CD4-positive, alpha-beta T cell treated with Interleukin-17A for 4 hours (primary cell): ENCODE measurements around the gene CYSTM1.

Experiments used
- DNase-seq: peaks from one replicate; pipeline ENCODE4 v3.0.0-alpha.2; 2020; ENCODE audit warnings: mixed read lengths

Gene CYSTM1, protein sequence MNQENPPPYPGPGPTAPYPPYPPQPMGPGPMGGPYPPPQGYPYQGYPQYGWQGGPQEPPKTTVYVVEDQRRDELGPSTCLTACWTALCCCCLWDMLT

DNA sequence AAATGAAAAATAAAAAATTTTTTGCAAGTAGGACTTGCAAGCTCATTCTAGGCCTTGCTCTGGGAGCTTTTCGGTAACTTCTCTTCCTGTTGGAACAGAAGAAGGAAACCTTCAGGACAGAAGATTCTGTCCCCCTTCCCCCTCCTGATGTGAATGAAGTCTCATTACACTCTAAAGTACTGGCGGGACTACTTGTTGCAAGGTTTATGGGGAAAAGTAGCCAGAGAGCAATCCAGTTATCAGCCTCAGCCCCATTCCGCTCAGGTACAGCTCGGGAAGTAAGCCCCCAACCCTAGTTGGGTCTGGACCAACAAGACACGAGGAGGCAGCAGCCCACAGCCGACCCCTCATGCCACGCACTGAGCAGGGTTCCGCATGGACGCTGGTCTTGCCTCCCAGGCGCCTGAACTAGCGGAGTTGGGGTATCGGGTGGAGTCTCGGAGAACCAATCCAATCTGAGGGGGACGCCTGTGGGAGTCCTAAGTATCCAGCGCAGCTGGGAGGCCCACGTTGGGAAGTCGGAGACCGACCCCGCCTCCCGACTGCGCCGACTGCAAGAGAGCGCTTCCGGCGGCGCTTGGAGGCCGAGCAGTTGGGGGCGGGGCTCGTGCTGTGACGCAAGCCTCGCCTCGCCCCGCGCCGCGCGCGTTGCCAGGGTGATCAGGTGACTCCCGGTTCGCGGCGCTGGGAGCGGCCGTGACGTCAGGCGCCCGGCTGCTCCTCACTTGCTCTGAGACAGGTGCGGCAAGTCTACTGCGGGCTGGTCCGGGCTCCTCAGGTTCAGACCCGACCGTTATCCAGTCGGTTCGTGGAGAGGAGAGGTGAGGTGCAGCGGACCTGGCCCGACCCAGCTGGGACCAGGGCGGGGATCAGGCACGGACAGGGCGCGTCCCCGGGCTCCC is at the start of gene CYSTM1:
Gene CYSTM1, plus strand, starts transcription at position 724 of the 902 bp plus-strand sequence. CDS start 19,278 bp downstream, outside the sequence.
- peak; percentile 98 for DNase-seq

DNA sequence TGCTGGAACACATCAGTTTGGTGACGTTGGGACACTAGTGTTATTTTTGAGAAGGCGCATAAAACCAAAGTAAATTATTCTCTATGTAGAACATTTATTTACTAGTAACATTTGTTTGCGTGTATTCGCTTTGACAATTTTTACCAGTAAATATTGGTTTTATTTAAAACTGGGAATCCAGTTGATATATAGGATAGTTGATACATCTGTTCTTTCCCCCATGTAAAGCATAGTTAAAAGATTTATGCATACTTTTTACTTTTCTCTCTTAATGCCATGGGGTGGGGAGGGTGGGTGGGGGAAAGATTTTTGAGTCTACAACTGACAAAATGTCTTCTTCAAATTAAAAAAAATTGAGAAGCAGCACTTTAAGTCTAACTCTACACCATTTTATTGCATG is 49.4 kb upstream of the CYSTM1 start, which contains the start of gene IGIP:
Gene IGIP, plus strand, starts transcription at position 301 of the 400 bp plus-strand sequence. CDS start 2,540 bp downstream, outside the sequence.
- DNase-seq = no peak

DNA sequence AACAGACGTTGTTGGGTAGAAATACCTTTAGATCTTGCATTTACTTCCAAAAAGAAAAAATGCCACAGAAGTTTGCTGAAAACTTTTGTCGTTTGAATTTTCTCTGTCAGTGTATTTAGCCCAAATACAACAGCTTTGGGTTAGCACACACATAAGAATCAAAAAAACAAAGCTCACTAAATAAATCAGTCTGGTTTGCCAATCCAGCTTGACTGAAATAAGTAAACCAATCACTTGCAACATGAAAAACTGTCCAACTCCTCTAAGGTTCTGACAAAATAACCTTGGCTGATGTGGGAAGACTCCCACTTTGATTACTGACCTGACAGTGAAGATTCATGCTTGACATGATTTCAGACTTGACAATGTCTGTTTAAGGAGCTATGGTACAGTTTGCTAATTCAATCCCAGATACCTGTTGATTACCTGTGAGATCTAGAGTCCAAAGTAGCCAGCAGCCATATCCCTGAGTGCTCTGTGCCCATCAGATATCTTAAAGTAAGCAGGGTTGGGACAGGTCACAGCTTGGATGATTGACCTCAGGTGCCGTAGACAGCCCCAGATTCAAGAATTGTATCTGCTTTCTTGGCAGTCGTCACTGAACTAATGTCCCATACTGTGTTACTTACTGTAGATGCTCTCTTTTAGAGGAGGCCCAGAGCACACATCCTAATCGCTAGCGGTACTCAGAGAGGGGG is 48.5 kb upstream of the CYSTM1 start:
- no peak for DNase-seq

DNA sequence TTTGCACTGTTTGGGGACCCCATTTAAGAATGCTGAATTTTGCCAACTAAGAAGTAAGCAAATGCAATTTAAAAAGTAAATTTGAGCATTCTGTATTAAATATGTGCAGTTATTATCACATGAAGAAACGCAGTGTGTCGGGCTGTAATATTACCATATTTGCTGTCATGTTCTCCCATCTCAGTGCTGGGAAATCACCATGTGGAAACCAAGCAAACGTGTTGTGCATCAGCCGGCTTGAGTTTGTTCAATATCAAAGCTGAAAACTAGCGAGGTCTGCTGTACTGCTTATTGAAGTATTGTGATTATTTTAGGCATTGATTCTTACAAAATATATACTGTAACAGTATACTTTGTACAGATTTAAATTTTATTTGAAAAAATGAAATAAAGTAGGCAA is 46.6 kb upstream of the CYSTM1 start:
- no peak for DNase-seq

DNA sequence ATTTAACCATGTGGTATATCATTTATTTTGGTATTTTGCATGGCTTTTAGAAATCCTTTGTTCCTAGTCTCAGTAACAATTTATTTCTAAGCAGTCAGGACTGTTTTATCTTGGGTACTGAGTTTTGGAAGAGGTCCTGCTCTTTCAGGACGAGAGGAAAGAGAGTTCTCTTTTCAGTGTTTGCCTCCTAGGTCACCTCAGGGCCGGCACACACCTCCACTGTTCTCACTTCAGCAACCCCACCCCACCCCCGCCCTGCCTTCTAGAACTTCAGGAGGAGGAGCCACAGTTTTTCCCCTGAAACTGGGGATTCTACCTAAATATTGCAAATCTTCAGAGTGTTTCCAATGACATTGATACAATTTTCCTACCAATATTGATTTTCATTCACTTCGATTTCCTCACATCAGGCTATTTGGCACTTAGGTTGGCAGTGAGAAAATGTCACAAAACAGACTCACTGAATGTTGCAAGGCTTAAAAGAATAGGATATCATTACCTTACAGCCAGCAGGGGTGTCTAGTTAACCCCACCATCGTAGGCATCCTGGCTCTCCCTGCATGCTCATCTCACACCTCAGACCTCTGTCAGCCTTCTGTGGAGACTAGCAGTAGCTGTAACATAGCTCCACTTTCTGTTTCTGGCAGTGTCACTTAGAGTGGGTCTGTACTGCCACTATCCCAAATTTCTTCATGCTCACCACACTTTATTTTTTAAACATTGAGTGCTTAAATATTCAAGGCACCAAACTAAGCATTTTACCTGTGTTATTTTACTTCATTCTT is 43.8 kb upstream of the CYSTM1 start:
- no peak for DNase-seq

DNA sequence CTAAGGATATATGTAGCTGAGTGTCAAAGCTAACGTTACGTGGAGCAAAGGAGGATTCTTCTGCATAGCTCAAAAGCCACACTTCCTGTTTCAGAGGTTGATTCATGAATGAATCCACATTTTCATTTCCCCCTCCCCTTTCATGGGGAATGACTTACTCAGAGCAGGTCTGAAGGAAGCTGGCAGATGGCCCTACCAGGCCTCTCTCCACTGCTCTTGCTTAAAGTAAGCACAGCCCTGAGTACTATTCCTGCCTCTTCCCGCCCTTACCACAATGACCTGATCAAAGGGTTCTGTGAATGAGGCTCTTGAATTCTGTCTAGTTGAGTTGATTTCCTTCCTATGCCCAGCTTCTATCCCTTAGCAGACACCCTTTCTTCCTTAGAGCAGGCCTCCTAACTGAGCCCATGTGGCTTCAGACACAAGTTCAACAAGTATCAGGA is 43.0 kb upstream of the CYSTM1 start:
- DNase-seq = peak; percentile 27

DNA sequence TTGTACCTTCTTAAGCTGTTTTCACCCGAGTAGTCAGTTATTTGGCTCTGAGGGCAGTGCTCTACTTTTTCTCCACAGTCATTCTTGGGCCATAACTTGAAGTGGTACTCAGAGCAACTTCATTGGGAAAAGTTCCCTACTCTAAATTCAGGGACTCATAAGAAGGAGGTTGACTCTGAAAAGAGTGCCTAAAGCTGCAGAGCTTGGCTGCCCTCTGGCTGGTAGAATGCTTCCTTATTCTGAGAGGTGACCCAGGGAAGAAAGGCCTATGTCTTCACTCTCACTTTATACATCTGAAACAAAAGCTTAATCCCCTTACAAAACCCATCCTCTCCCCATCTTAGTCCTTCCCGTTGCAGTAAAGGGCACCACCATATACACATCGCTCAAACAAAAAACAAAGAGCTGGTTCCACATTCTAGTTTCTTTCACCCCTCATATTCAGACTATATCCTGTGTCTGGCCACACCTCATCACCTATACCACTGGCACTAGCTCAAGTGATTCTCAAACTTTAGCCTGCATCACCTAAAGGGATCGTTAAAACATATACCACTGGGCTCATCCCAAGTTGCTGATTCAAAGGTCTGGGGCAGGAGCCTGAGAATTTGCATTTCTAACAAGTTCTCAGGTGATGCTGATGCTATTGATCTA is 41.3 kb upstream of the CYSTM1 start:
- DNase-seq = no peak

DNA sequence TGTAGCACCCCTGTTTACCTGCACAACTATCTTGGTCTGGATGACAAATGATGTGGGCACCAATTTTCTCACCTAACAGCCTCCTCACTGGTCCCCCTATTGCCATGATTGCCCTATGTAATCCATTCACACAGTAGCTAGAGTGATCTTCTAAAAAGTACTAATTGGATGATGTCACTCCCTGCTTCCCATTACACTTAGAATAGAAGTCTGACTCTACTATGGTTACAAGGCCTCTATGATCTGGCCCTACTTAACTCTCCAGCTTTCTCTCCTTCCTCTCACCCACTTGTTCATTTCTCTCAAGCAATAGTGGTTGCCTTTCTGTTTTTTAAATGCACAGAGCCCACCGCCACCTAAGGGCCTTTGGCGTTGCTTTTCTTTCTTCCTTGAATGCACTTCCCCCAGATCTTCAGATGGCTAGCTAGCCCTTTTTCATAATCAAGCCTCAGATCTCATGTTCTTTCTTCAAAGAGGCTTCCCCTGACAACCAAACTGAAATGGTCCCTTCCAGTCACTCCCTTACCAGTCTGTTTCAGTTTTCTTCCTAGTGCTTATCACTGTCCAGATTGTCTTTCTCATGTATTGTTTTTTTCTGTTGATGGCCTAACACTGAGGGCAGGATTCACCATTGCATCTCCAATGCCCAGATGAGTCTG is 40.6 kb upstream of the CYSTM1 start:
- DNase-seq = no peak

DNA sequence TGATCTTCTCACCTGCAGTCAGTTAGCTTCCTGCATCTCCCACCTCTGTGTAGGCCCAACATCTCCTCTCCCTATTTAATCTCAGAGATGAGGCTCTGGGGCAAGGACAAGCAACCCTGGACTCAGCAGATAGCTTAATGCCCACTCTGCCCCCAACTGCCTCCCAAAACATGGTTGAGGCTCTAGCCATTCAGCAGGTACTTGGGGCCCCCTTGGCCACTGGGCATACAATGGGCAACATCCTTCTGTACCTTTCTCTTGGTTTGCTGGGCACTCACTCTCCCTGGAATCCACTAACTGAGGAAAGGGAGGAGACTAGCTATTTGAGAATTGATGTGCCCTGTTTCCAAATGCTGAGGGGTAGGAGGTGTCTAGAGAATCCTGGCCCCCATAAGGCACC is 39.9 kb upstream of the CYSTM1 start:
- DNase-seq = no peak

DNA sequence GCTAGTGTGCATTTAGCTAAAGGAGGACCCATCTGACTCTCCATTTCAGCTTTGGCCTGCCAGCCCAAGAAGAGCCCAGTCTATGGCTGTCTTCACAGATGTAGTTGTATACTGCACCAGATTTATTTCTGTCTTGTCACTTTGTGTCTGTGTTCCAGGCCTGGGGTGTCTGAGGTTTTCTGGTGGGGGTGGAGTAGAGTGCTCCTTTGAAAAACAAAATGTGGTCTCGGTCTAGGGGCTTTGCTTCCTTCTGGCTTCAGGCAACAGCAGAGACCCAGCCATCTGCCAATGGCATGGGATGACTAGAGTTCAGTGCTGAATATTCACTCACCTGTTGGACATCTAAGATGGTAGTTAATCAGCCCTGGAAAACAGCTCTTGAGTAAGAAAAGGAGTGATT is 38.4 kb upstream of the CYSTM1 start:
- DNase-seq = no peak

DNA sequence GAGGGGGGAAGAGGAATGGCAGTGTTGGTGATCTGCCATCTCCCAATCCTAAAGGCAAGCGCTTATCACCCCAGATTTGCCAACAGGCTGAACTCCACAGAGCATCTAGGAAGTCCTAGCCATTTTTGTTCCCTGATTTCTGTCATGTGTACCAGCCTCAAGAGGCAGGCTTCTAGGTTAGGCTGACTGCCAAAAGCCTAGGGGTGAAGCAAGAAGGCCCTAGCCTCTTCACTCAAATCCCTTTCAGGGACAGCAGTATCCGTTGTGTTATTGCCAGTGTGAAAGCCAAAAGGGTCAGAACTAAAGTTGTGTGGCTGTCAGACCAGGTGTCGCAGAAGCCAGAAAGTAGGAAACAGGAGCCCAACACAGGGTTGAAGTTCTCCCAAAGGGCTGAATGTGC is 34.6 kb upstream of the CYSTM1 start:
- no peak for DNase-seq

DNA sequence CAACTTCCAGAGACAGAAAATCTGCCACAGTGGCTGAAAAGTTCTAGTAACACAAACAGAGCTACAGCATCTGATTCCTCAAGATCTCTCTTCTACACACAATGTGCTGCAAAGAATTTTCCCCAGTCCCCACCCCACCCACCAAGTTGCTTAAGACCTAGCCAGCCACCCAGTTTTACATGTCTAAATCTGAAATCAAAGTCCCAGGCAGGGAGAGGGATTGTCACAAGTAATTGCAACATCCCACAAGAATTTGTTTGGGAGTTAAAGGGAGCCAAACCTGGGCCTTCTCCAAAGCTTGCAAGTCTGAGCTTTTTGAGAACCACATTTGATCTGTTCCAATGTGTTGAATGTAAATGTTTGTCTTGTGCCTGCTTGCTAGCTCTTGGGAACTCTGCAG is 33.7 kb upstream of the CYSTM1 start:
- no peak for DNase-seq

DNA sequence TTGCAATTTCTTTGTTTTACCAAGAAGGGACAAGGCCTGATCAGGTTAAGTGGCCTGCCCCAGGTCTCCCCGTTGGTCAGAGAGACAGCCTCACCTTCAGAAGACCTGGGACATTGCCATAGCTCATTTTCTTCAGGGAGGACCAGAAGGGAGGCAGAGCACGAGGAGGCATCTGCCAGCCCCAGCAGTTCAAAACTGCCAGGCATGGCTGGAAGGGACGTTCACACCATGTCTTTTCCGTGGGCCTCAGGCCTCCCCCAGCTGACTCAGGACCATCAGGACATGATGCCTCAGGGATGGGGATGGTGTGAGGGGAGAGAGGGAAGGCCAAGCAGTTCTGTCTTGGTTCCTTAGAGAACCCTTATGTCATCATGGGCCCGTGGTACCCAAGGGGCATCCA is 32.7 kb upstream of the CYSTM1 start:
- no peak for DNase-seq

DNA sequence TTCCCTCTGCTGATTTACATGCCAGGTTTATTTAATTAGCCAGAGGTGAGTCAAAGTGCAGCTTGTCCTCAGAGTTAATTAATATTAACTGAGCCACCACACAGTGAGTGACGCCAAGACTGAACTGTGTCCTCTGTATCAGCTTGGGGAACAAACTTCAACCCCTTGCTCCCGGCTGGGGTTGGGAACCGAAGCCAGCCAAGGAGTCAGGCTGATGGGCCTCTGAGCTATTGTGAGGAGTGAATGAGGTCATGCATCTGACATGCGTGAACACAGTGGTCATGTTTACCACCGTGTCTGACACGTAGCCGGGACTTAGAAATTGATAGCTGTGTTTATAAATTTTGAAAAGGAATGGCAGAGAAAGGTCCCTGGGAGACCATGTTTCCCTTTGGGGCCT is 32.1 kb upstream of the CYSTM1 start:
- DNase-seq = no peak

DNA sequence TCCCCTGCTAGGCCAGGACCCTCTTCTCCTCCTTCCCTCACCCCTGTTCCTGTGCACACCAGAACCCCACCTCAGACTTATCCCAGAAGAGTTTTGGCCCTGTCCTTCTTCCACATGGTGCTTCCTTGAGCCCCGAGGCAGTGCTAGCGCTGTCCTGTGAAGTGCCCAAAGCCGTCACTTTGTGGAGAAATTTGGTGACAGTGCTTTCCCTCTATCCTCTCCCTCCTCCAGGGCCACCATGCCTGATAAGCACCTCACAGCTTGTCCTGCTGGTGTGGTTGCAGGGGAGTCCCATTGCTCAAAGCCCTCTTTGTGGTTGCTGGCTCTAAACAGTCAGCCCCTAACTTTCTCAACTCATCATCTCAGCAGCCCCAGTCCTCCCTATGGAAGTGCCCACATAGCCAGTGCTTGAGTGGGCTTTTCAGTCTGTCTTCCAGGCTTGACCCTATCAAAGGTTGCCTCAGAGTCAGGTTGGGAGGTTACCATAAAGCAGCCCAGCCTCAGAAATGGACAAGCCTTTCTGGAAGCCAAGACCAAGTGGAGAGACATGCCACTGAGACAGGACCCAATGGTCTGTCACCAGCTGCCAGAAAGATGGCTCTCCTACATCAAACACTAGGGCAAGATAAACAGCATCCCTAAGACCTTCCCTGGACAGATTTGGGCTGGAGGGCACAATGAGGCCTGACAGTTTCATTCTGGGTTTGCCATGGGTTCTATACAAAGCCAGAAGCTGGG is 31.3 kb upstream of the CYSTM1 start:
- no peak for DNase-seq

DNA sequence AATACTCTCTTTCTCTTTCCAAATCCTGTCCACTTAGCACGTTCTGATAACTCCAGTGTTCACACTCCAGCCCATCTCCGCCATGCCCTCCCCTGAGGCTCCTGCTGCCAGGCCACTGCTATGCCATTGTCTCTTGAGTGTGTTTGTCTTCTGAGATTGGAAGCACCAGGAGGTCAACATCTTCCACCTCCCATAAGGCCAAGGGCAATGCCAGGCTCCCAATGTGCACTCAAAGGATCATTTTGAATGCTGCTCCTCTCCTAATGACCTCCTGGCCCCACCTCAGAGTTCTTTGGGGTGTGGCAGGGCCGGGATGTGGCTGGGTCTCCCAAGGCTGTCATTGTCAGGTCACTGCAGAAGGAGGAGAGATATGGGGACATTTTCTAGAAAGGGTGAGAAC is 29.7 kb upstream of the CYSTM1 start:
- no peak for DNase-seq

DNA sequence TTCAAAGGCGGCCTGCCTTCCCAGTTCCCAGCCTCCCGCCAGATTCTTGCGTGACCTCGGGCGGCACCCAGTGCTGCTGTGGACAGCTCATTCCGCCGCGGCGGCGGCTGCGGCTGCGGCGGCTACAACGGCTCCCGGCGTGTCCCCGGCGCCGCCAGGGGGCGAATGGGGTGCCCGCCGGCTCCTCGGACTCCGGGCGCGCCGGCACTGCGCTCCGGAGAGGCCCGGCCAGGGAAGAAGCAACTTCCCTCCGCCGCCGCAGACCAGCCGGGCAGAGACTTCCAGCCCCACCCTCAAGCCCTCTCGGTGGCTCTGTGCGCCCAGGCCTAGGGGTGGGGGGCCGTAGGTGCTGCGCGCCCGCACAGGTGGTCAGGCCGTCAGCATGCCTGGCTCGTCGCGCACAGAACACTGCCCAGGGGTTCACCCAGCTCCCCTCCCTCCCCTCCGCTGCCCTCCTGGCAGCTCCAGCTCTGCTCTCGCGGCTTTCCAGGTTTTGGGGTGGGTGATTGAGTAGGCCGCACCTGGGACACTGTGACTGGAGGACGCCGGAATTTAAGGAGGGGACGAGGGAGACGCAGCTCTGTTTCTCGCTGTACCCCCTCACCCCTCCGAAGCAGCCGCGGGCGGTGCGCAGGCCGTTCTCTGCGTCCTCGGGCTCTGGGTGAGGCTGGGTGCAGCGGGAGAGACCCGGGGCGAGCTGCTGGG is 29.0 kb upstream of the CYSTM1 start:
- peak; percentile 70 for DNase-seq

DNA sequence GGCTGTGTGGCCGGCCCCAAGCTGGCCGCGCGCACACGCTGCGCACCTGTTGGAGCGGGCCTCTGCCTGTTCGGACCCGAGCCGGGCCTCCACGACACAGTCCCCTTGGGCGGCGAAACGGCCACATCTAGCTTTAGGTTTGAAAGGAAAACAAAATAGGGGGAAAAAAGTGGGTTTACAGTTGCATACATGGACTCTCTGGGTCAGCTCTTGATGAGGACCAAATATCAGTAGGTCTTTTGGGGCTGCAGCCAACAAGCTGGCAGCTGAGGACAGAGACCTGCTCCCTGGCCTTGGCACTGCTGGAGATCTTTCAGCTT is 28.5 kb upstream of the CYSTM1 start:
- DNase-seq = no peak

DNA sequence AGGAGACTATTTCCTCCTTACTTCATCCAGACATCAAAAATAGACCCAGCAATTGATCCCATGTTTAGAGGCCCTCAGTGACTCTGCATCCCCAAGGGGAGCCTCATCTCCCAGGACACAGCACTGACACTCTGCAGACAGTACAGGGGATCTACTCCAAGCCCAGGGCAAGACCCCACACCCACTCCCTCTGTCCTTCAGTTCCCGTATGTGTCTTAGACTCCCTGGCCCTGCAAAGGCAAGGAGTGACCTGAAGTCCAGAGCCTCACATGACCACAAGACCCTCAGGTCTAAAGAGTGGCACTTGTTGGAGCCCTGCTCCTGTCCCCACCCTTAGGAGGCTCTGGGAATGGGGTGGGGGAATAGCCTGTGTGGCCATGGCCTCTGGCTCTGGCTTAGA is 27.5 kb upstream of the CYSTM1 start:
- DNase-seq = no peak

DNA sequence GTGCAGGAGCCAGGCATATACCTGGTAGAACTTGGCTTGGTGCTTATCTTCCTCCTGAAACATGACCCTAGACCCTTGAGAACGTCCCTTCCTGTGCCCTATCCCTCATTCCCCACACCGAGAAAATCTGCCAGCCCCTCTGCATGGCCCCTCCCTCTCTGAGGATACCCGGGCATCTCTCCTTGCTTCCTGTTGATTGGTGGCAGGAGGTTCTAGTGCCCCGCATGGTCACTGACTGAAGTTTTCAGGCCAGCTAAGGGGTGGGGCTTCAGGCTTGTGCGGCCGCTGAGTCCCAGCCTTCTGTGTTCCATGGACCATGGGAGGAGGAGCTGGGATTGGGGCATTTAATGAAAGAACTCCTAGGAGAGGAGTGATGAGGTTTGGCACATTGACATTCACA is 26.5 kb upstream of the CYSTM1 start:
- no peak for DNase-seq

DNA sequence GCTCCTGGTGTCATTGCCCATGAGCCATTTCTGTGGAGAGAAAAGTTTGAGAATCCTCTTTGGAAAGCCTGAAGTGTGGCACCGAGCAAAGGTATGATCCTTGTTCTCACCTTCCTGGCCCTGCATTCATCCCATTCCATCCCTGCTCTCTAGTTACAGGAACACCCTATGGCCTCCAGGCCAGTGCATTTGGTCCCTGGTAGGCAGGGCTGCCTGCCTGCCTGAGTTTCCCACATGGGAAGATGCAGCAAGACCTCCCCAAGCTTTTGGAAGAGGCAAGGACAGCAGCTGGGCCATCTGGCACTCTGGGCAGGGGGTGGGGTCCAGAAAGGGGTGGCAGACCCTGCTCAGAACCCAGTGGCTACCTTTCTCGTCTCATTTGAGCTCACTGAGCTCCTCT is 24.8 kb upstream of the CYSTM1 start:
- DNase-seq = no peak
